Endodermal cell (in vitro differentiated cells): ENCODE results near the gene SRD5A3. TPM values are rescaled to one million over a fixed set of nuclear protein-coding genes. Genes with fewer than 3 reads are reported as not detected.

Experiments used
- DNase-seq: peaks from one replicate; pipeline ENCODE4 v3.0.0-alpha.2; 2017
- H3K27ac ChIP-seq: 2 replicates; pipeline ENCODE4 v1.5.1; 2013; ENCODE audit warnings: mild to moderate bottlenecking, low read depth, low read length, moderate library complexity
- H3K27me3 ChIP-seq: 2 replicates; pipeline ENCODE4 v1.6.1; 2013; ENCODE audit warnings: mild to moderate bottlenecking, low read length, moderate library complexity; ENCODE audit not compliant: insufficient read depth, control insufficient read depth, poor library complexity, severe bottlenecking
- H3K36me3 ChIP-seq: 2 replicates; pipeline ENCODE4 v1.7.0; 2013; ENCODE audit warnings: mild to moderate bottlenecking, low read length, moderate library complexity; ENCODE audit not compliant: control insufficient read depth, insufficient read depth
- H3K4me1 ChIP-seq: one replicate; pipeline ENCODE4 v1.7.0; 2013; ENCODE audit warnings: low read length; ENCODE audit not compliant: control insufficient read depth, insufficient read depth
- H3K4me3 ChIP-seq: 2 replicates; pipeline ENCODE4 v1.5.1; 2013; ENCODE audit warnings: mild to moderate bottlenecking, low read length, moderate library complexity
- H3K9ac ChIP-seq: 2 replicates; pipeline ENCODE4 v1.6.1; 2013; ENCODE audit warnings: mild to moderate bottlenecking, low read length, moderate library complexity; ENCODE audit not compliant: poor library complexity, severe bottlenecking; ENCODE audit errors: extremely low read depth
- H3K9me3 ChIP-seq: 2 replicates; pipeline ENCODE4 v1.6.1; 2013; ENCODE audit warnings: mild to moderate bottlenecking, low read length, moderate library complexity; ENCODE audit not compliant: control insufficient read depth
- H3K27ac Mint-ChIP-seq: 2 replicates; pipeline ENCODE4 v1.8.0; 2020; ENCODE audit warnings: mixed read lengths
- H3K27me3 Mint-ChIP-seq: 2 replicates; pipeline ENCODE4 v1.8.0; 2021; ENCODE audit warnings: mild to moderate bottlenecking, mixed read lengths; ENCODE audit not compliant: insufficient read depth
- H3K36me3 Mint-ChIP-seq: 2 replicates; pipeline ENCODE4 v1.8.0; 2020; ENCODE audit warnings: low read depth, mixed read lengths
- H3K4me1 Mint-ChIP-seq: 2 replicates; pipeline ENCODE4 v1.8.0; 2020; ENCODE audit warnings: mixed read lengths
- H3K4me3 Mint-ChIP-seq: 2 replicates; pipeline ENCODE4 v1.8.0; 2020; ENCODE audit warnings: mild to moderate bottlenecking, moderate library complexity, mixed read lengths
- H3K9me3 Mint-ChIP-seq: 2 replicates; pipeline ENCODE4 v1.8.0; 2020; ENCODE audit warnings: mild to moderate bottlenecking, mixed read lengths
- CTCF ChIP-seq: fragments of 200-600 bp; sonication (generic); conservative IDR thresholded peaks from 2 replicates; pipeline ENCODE4 v1.5.0; 2021; ENCODE audit warnings: antibody characterized with exemption, mild to moderate bottlenecking
- WGBS, 2 experiments: methylation state at CpG; one replicate each; pipeline versions ENCODE4 v1.1.5 to v1.1.7; 2013; ENCODE audit warnings: missing lambda C conversion rate in 2 of 2, mixed read lengths in 1 of 2; ENCODE audit not compliant: insufficient coverage in 1 of 2, insufficient read length in 1 of 2; 5-methylcytosine and 5-hydroxymethylcytosine counted together
- total RNA-seq, 2 donors: library from RNA; stranded (reverse); fragmentation: NEBNext Ultra II Directional in 1 of 2; extraction: Animal tissue kit (Norgen Biotek cat#: 25700) in 1 of 2; gene quantifications; 2 replicates in 1 of 2; 3 replicates in 1 of 2; pipeline ENCODE4 v1.2.1, GENCODE V29; 2021

Gene SRD5A3
- total RNA-seq, 2 donors from 2014 or later: 34.5 to 37.1 TPM

- no peaks in the 10 kb centered on the region for H3K27me3 Mint-ChIP-seq
- Histone ChIP-seq H3K4me3 (no peak overlapping the region), H3K27me3 (no peaks in the 10 kb centered on the region), H3K9ac (no peak overlapping the region), H3K27ac (no peak overlapping the region), H3K4me1 (no peaks in the 10 kb centered on the region), H3K36me3 (peaks cover 7% of the 10 kb centered on the region), H3K9me3 (no peaks in the 10 kb centered on the region)
- H3K9me3 Mint-ChIP-seq: peaks cover 12% of the 10 kb centered on the region
- TF ChIP-seq CTCF: no peak
- DNase-seq: no peak
- no peak overlapping the region for H3K27ac Mint-ChIP-seq
- H3K36me3 Mint-ChIP-seq: peaks cover 37% of the 10 kb centered on the region
- WGBS, 2 experiments: 67 to 93% methylated on average over 2 to 4 of the region's 6 CpGs
- H3K4me1 Mint-ChIP-seq: peaks cover 5% of the 10 kb centered on the region
- H3K4me3 Mint-ChIP-seq: no peak overlapping the region
Observed at GRCh38 chr4:55355555-55355954, 9.5 kb downstream of the SRD5A3 start.

GRCh38 chr4:55356991-55357461 lies 11.0 kb downstream of the SRD5A3 start:
- 87 to 95% methylated on average over 3 to 5 of the region's 5 CpGs for WGBS, 2 experiments
- no peak overlapping the region for H3K4me3 Mint-ChIP-seq
- Histone ChIP-seq H3K27ac (no peak overlapping the region), H3K9me3 (no peaks in the 10 kb centered on the region), H3K9ac (no peak overlapping the region), H3K4me3 (no peak overlapping the region), H3K4me1 (no peaks in the 10 kb centered on the region), H3K36me3 (peaks cover 7% of the 10 kb centered on the region), H3K27me3 (no peaks in the 10 kb centered on the region)
- H3K27ac Mint-ChIP-seq: no peak overlapping the region
- no peak for TF ChIP-seq CTCF
- peaks cover 7% of the 10 kb centered on the region for H3K4me1 Mint-ChIP-seq
- peaks cover 36% of the 10 kb centered on the region for H3K36me3 Mint-ChIP-seq
- no peaks in the 10 kb centered on the region for H3K27me3 Mint-ChIP-seq
- peaks cover 12% of the 10 kb centered on the region for H3K9me3 Mint-ChIP-seq
- no peak for DNase-seq

DNA sequence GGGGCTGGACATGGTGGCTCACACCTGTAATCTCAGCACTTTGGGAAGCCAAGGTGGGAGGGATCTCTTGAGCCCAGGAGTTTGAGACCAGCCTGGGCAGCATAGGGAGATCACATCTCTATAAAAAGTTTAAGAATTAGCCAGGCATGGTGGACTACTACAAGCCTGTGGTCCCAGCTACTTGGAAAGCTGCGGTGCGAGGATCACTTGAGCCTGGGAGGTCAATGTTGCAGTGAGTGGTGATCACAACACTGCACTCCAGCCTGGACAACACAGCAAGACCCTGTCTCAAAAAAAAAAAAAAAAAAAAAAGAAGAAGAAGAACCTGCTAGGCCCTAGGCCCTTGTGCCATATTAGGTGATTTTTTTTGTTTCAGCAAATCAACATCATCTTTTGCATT lies 12.2 kb downstream of the SRD5A3 start:
- Histone ChIP-seq H3K4me3 (no peak overlapping the region), H3K27ac (no peak overlapping the region), H3K9ac (no peak overlapping the region), H3K36me3 (peaks cover 7% of the 10 kb centered on the region), H3K27me3 (no peaks in the 10 kb centered on the region), H3K4me1 (no peaks in the 10 kb centered on the region), H3K9me3 (no peaks in the 10 kb centered on the region)
- Mint-ChIP-seq H3K27ac (no peak overlapping the region), H3K9me3 (peaks cover 8% of the 10 kb centered on the region), H3K4me3 (no peak overlapping the region), H3K36me3 (peaks cover 30% of the 10 kb centered on the region), H3K4me1 (peaks cover 7% of the 10 kb centered on the region), H3K27me3 (no peaks in the 10 kb centered on the region)
- TF ChIP-seq CTCF: no peak
- 95% methylated on average over 2 of the region's 2 CpGs; no CpG with 5 or more reads in 1 of the 2 experiments for WGBS, 2 experiments
- no peak for DNase-seq
